ENCODE data around the gene DBNL.

Gene DBNL

GRCh38 chr7:44062180-44062902 is 17.8 kb downstream of the DBNL start:
- DNase-seq: no peak

DNA sequence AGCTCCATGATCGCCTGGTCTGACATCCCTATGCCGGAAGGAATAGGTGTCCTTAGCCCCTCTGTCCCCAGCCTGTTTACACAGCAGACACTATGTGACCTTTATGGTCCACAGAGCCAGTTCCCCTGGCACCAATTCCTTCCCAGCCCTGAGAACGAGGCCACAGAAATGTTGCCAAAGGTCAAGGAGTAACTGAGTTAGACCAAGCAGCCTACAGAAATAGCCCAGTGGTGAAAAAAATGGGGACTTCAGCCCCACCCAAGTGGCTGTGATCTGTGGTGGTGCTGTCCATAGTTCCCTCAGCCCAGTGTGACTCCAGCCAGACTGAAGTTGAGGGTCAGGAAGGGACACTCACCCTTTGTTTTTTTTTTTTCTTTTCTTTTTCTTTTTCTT is 18.4 kb downstream of the DBNL start:
- no peak for DNase-seq

DNA sequence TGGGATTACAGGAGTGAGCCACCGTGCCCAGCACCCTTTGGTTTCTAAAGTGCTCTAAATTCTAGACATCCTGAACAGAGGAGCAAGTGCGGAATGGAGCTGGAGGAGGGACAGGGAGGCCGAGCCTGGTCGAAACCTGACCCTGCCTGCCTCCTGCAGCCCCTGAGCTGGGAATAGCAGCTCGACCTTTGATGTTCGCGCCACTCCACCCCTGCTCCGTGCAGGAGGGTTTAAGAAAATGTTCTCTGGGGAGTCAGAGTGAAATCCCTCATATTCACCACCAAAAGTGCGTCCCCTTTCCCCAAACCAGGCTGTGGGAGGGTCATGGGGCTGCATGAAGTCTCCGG is 19.0 kb downstream of the DBNL start:
- no peak for DNase-seq

GRCh38 chr7:44063894-44064651 is 19.6 kb downstream of the DBNL start:
- no peak for DNase-seq

- DNase-seq: no peak
Measured at GRCh38 chr7:44064791-44065430, 20.4 kb downstream of the DBNL start.

DNA sequence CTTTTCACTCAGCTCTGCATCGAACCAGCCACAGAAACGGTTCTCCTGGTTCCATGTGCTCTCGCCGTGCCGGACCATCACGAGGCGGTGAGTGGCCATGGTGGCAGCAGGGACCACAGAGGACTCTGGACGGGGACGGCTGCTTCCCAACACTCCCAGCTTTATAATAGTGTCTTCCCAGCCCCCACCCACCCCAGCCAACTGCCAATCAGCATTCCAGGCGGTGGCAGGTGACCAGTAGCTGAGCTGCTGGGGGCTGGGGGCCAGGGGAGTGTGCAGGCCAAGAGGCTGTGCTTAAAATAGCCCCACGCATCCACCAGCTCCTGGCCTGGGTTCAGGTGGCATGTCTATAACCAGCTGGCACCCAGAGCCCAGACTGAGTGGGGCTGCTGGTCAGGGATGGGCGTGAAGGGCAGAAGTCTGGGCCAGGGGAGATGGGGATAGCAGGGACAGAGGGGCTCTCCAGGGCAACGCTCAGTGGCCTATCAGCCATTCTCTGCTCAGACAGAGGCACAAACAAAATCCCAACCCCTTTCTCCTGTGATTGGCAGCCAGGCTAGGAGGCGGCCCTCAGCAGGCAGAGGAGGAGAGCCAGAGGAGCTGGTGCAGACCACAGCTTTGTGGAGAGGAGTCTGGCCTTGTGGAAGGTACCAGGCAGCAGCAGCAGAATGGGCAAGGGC is 21.1 kb downstream of the DBNL start, which contains the start of gene PGAM2:
PGAM2 (minus strand) TSS at position 137 of the 680 bp plus-strand sequence; CDS start at position 99, 38 bp downstream.
- peak; percentile 21 for DNase-seq

DNA sequence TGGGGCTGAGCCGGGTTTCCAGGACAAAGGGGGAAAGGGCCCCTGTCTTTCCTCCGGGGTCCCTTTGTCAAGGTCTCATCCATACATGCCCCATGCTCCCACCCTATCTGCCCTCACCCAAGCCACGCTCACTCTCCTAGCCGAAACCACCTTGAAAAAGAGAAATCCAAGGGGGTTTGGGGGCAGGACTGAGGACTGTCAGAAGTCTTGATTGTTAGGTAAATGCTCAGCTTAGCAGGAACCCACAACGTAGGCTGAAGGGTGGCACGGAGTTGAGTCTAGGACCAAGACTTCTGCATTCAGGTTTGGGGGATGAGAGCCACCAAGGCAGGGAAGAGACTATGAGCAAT is 21.6 kb downstream of the DBNL start:
- DNase-seq: no peak

DNA sequence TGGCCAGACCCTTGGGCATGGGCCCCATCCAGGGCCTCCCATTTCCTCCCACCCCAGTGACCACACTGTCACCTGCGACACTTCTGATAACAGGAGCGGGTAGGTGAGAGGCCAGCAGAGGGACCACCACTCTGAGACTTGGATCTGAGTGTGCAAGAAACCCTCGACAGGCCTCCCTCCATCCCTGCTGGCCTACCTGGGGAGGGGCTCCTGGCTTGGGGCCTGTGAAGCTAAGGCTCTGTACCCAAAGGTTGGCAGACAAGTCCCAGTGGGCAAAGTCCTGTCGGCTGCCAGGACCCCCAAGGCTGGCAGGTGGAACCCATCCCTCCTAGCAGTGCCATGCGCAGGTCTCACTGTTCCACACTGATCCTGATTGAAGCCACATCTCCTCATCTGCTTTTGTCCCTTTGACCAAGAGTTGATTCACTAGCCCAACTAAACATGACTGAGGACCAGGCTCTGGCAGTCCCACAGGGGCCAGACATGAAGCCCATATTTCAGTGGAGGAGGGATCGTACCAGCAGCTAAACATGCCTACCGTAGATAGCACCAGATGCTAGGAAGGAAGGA is 22.1 kb downstream of the DBNL start:
- no peak for DNase-seq

DNA sequence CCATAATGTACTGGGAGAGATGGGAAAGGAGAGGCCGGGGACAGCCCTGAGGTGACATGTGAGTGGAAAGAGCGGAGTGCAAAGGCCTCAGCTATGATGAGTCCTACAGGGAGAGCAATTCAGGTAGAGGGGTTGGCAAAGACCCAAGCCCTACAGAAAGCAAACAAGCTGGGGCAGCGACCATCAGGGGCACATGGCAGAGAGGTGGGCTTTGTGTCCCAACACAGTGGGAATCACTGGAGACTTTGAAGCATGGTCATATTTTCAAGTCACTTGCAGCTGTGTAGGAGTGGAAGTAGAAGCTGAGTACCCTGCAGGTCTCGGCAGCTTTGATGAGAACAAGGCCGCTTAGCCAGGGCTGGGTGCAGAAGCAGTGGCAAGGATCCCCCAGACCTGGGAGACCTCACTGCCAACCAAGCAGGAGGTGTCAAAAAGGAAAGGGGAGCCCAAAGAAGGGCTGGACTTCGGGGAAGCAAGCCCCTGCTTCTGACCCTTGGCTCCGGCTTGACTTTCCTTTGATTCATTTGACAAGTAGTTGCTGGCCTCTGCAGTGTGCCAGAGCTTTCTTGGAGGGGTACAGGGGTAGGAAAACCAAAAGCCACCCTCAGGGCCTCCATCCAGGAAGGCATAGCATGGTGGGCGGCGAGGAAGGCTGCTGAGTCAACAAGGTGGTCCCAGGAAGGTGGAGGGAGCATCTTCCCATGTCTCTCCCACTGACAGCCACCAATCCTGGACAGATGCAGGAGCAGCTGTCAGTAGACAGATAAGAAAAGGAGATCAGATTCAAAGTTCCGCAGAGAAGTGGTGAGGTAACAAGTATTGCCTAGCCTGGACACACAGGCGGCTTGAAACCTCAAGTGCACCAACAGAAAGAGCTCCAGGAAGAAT is 22.8 kb downstream of the DBNL start:
- no peak for DNase-seq

GRCh38 chr7:44068054-44068453 is 23.6 kb downstream of the DBNL start:
- peak; percentile 32 for DNase-seq

DNA sequence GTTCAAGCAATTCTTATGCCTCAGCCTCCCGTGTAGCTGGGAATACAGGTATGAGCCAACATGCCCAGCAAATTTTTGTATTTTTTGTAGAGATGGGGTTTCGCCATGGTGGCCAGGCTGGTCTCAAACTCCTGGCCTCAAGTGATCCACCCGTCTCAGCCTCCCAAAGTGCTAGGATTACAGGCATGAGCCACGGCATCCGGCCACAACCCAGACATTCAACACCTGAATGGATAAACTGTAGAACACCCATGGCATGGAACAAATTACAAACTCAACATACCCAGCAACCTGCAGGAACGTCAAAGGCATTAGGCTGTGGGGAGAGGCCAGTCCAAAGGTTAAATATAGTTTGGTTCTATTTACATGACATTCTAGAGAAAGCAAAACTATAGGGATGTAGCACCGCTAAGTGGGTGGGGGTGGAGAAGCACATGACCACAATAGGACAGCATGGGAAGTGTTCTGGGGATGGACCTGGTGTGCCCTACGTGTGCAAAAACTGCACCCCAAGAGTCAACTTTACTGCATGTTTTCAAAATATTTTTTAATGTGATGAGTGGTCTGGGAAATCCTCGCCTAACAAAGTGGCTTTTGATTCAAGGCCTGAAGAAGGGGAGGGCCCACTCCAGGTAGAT is 27.3 kb downstream of the DBNL start:
- DNase-seq: no peak

- peak; percentile 48 for DNase-seq
Measured at GRCh38 chr7:44072364-44073231, 28.1 kb downstream of the DBNL start.

DNA sequence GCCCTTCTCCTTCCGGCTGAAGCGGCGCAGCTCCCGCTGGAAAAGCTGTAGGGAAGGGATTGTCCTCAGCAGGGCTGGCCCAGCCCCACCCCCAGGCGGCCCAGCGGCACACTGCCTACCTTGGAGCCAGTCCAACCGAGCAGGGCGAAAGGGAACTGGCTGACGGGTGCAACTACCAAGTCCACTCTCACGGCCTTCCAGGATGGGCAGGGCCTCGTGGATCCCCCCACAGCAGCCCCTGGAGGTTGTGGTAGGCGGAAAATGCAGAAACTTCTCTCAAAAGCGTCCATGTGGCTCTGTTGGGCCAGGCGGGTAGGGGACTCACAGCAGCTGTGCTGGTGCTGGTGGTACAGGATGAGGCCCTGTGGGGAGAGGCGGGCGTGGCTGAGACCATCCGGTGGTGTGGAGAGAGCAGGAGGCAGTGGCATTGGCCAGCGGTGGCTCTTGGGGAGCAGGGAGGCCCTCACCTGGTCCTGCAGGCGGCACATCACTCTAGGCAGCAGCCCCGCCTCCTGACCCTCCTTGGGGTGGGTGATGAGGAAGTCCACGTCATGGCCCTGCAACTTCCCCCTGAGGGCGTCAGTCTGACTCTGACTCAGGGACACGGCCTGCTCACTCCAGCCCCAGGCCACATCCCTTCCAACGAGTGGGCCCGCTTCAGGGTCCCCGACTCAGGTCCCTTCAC is 29.3 kb downstream of the DBNL start:
- DNase-seq: no peak

DNA sequence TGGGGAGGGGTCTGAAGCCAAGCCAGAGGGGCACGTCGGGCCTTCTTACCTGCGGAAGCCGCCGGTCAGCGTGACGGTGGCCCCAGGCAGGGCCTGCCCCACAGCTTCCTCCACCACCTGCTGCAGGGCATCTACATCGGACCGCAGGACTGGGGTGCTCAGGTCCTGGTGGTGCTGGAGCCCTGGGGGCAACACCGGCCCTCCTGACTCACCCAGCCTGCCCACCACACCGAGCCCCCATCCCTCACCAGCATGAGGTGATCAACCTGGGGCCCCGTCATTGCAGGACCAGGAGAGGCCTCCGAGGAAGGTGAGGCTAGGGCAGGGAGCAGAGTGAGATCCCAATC is 29.8 kb downstream of the DBNL start:
- DNase-seq: no peak

- no peak for DNase-seq
Measured at GRCh38 chr7:44075296-44076075, 31.0 kb downstream of the DBNL start.

GRCh38 chr7:44076101-44076895 is 31.8 kb downstream of the DBNL start:
- no peak for DNase-seq

GRCh38 chr7:44077061-44077460 is 32.6 kb downstream of the DBNL start:
- DNase-seq: no peak

DNA sequence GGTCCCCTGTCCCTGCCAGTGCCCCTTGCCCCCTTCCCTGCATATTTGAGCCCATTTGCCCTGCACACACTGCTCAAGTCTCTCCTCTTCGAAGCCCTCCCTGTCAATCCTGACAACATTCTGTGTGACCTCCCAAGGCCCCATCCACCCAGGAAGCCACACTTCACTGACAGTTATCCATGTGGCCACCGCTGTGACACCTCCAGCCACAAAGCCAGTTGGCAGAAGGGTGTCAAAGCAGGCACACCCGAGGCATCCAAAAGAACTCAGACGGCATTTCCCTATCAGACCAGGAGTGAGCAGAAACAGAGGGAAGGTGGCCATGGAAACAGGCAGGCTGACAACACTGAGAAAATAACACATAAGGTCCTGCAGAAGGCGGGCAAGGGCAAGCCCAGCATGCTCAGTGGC is 33.2 kb downstream of the DBNL start:
- no peak for DNase-seq
